Measurements from ENCODE around the gene AQP1. TPM values are rescaled to one million over a fixed set of nuclear protein-coding genes. Genes with fewer than 3 reads are reported as not detected.
A peak's percentile ranks its signal among the peaks of the same experiment; 100 is the strongest.

AQP1 gene
- total and polyA plus RNA-seq, 5 experiments from 2014 or later: 0.23 to 0.33 TPM; not detected in 3

GRCh38 chr7:30893357-30893756 lies 18.3 kb upstream of the AQP1 start:
- Mint-ChIP-seq H3K27me3 (peaks cover 0 to 18% (median 1%) of the 10 kb centered on the region in 5 donors), H3K36me3 (peaks cover 0 to 13% (median 2%) of the 10 kb centered on the region in 3 donors), H3K27ac (no peak overlapping the region), H3K9me3 (peaks cover 0 to 26% (median 11%) of the 10 kb centered on the region in 9 donors), H3K4me1 (peaks cover 0 to 2% (median 0%) of the 10 kb centered on the region in 4 donors), H3K4me3 (no peak overlapping the region)
- DNase-seq: no peak
- no peak for ATAC-seq
- POLR2A ChIA-PET: no interaction called here

GRCh38 chr7:30894009-30894408 lies 17.6 kb upstream of the AQP1 start:
- Mint-ChIP-seq H3K9me3 (peaks cover 0 to 26% (median 11%) of the 10 kb centered on the region in 9 donors), H3K27ac (peak overlapping the region in 1 of 10 donors; percentile 51), H3K27me3 (peaks cover 0 to 18% (median 1%) of the 10 kb centered on the region in 5 donors), H3K36me3 (peaks cover 0 to 13% (median 2%) of the 10 kb centered on the region in 3 donors), H3K4me1 (peaks cover 0 to 2% (median 0%) of the 10 kb centered on the region in 4 donors), H3K4me3 (no peak overlapping the region)
- ATAC-seq: no peak
- POLR2A ChIA-PET: no interaction called here
- no peak for DNase-seq

GRCh38 chr7:30894866-30895605 lies 16.6 kb upstream of the AQP1 start:
- Mint-ChIP-seq H3K27me3 (peaks cover 0 to 18% (median 1%) of the 10 kb centered on the region in 5 donors), H3K4me1 (peaks cover 0 to 2% (median 0%) of the 10 kb centered on the region in 4 donors), H3K4me3 (no peak overlapping the region), H3K36me3 (peaks cover 0 to 13% (median 2%) of the 10 kb centered on the region in 3 donors), H3K27ac (peak overlapping the region in 1 of 10 donors; percentile 70), H3K9me3 (peaks cover 0 to 22% (median 6%) of the 10 kb centered on the region in 9 donors)
- DNase-seq: no peak
- ATAC-seq: no peak
- POLR2A ChIA-PET: no interaction called here

- Mint-ChIP-seq H3K4me1 (peaks cover 0 to 2% (median 0%) of the 10 kb centered on the region in 4 donors), H3K9me3 (peaks cover 0 to 12% (median 5%) of the 10 kb centered on the region in 9 donors), H3K4me3 (no peak overlapping the region), H3K27ac (no peak overlapping the region), H3K27me3 (peaks cover 0 to 18% (median 1%) of the 10 kb centered on the region in 5 donors), H3K36me3 (peaks cover 0 to 7% (median 0%) of the 10 kb centered on the region in 3 donors)
- no peak for ATAC-seq
- POLR2A ChIA-PET: no interaction called here
- no peak for DNase-seq
Measured at GRCh38 chr7:30896036-30896435, 15.6 kb upstream of the AQP1 start.

- no peak for DNase-seq
- H3K27ac Mint-ChIP-seq: no peak overlapping the region
- no peak for ATAC-seq
- peaks cover 0 to under 1% (median 0%) of the 10 kb centered on the region in 3 donors for H3K36me3 Mint-ChIP-seq
- H3K27me3 Mint-ChIP-seq: peaks cover 0 to 18% (median 1%) of the 10 kb centered on the region in 5 donors
- H3K4me3 Mint-ChIP-seq: no peak overlapping the region
- peaks cover 0 to 3% (median 0%) of the 10 kb centered on the region in 9 donors for H3K9me3 Mint-ChIP-seq
- H3K4me1 Mint-ChIP-seq: peaks cover 0 to 2% (median 0%) of the 10 kb centered on the region in 4 donors
- POLR2A ChIA-PET: no interaction called here
Measured at GRCh38 chr7:30896783-30897637, 14.6 kb upstream of the AQP1 start.

GRCh38 chr7:30897770-30898169 lies 13.9 kb upstream of the AQP1 start:
- Mint-ChIP-seq H3K27ac (no peak overlapping the region), H3K36me3 (no peaks in the 10 kb centered on the region), H3K4me1 (peaks cover 0 to 2% (median 0%) of the 10 kb centered on the region in 4 donors), H3K27me3 (peaks cover 0 to 18% (median 1%) of the 10 kb centered on the region in 5 donors), H3K9me3 (no peaks in the 10 kb centered on the region), H3K4me3 (no peak overlapping the region)
- DNase-seq (no peak), ATAC-seq (no peak)
- POLR2A ChIA-PET: interaction anchor here (1.0 kb wide), 1 partner anchor 25 kb away, joined by 3 read pairs; no protein-coding TSS in a partner anchor

- H3K9me3 Mint-ChIP-seq: no peaks in the 10 kb centered on the region
- no peak overlapping the region for H3K27ac Mint-ChIP-seq
- H3K36me3 Mint-ChIP-seq: no peaks in the 10 kb centered on the region
- peaks cover 0 to 18% (median 1%) of the 10 kb centered on the region in 5 donors for H3K27me3 Mint-ChIP-seq
- peaks cover 0 to 2% (median 0%) of the 10 kb centered on the region in 4 donors for H3K4me1 Mint-ChIP-seq
- no peak overlapping the region for H3K4me3 Mint-ChIP-seq
- POLR2A ChIA-PET: interaction anchor here (1.0 kb wide), 1 partner anchor 24 kb away, joined by 3 read pairs; no protein-coding TSS in a partner anchor
- DNase-seq (no peak), ATAC-seq (no peak)
Measured at GRCh38 chr7:30898411-30898810, 13.2 kb upstream of the AQP1 start.

GRCh38 chr7:30899066-30899465 lies 12.6 kb upstream of the AQP1 start:
- no peak for ATAC-seq
- DNase-seq: no peak
- Mint-ChIP-seq H3K4me1 (peaks cover 0 to 2% (median 0%) of the 10 kb centered on the region in 4 donors), H3K27me3 (peaks cover 0 to 17% (median 1%) of the 10 kb centered on the region in 5 donors), H3K36me3 (no peaks in the 10 kb centered on the region), H3K27ac (no peak overlapping the region), H3K4me3 (no peak overlapping the region), H3K9me3 (no peaks in the 10 kb centered on the region)
- POLR2A ChIA-PET: no interaction called here

- POLR2A ChIA-PET: no interaction called here
- DNase-seq (no peak), ATAC-seq (no peak)
Measured at GRCh38 chr7:30899630-30900029, 12.0 kb upstream of the AQP1 start.

GRCh38 chr7:30900053-30900452 lies 11.6 kb upstream of the AQP1 start:
- H3K4me1 Mint-ChIP-seq: peaks cover 0 to 2% (median 0%) of the 10 kb centered on the region in 4 donors
- no peaks in the 10 kb centered on the region for H3K9me3 Mint-ChIP-seq
- POLR2A ChIA-PET: no interaction called here
- no peaks in the 10 kb centered on the region for H3K36me3 Mint-ChIP-seq
- H3K27me3 Mint-ChIP-seq: peaks cover 0 to 9% (median 1%) of the 10 kb centered on the region in 5 donors
- ATAC-seq (no peak), DNase-seq (no peak)
- H3K27ac Mint-ChIP-seq: peak overlapping the region in 1 of 10 donors; percentile 36
- no peak overlapping the region for H3K4me3 Mint-ChIP-seq

More at GRCh38 chr7:30899630-30900029, 12.0 kb upstream of the AQP1 start:
- no peaks in the 10 kb centered on the region for H3K9me3 Mint-ChIP-seq
- no peak overlapping the region for H3K27ac Mint-ChIP-seq
- peaks cover 0 to 2% (median 0%) of the 10 kb centered on the region in 4 donors for H3K4me1 Mint-ChIP-seq
- H3K36me3 Mint-ChIP-seq: no peaks in the 10 kb centered on the region
- H3K27me3 Mint-ChIP-seq: peaks cover 0 to 11% (median 1%) of the 10 kb centered on the region in 5 donors
- H3K4me3 Mint-ChIP-seq: no peak overlapping the region

GRCh38 chr7:30900803-30901362 lies 10.8 kb upstream of the AQP1 start:
- Mint-ChIP-seq H3K36me3 (no peaks in the 10 kb centered on the region), H3K27ac (peak overlapping the region in 1 of 10 donors; percentile 40), H3K27me3 (peaks cover 0 to 9% (median 1%) of the 10 kb centered on the region in 5 donors), H3K9me3 (no peaks in the 10 kb centered on the region), H3K4me3 (peak overlapping the region in 1 of 10 donors; percentile 34), H3K4me1 (peaks cover 0 to 2% (median 0%) of the 10 kb centered on the region in 4 donors)
- POLR2A ChIA-PET: no interaction called here
- no peak for ATAC-seq
- DNase-seq: no peak

- H3K4me3 Mint-ChIP-seq: no peak overlapping the region
- H3K36me3 Mint-ChIP-seq: no peaks in the 10 kb centered on the region
- no peak for DNase-seq
- no peaks in the 10 kb centered on the region for H3K4me1 Mint-ChIP-seq
- H3K27ac Mint-ChIP-seq: no peak overlapping the region
- no peaks in the 10 kb centered on the region for H3K9me3 Mint-ChIP-seq
- no peak for ATAC-seq
- POLR2A ChIA-PET: no interaction called here
- peaks cover 0 to 3% (median 0%) of the 10 kb centered on the region in 5 donors for H3K27me3 Mint-ChIP-seq
Measured at GRCh38 chr7:30901856-30902255, 9.8 kb upstream of the AQP1 start.
